SK-N-SH treated with all-trans-retinoic acid at 6 μM for 48 hours (cell line): ENCODE results near the gene CORO2A.

Source experiments
- ARNTL ChIP-seq: fragments of 450-650 bp; formaldehyde crosslinking; IDR thresholded peaks from 2 replicates; pipeline ENCODE4 v1.5.0; 2020; ENCODE audit warnings: low read depth, mild to moderate bottlenecking, moderate library complexity, borderline replicate concordance
- CREB5 ChIP-seq: fragments of 250-450 bp; sonication (Bioruptor Pico); IDR thresholded peaks from 2 replicates; pipeline ENCODE4 v1.5.1; 2020; ENCODE audit warnings: low read depth, mild to moderate bottlenecking, moderate library complexity
- ESRRG ChIP-seq: fragments of 250-450 bp; sonication (Bioruptor Pico); IDR thresholded peaks from 2 replicates; pipeline ENCODE4 v1.6.1; 2021; ENCODE audit warnings: mild to moderate bottlenecking
- OSR1 ChIP-seq: fragments of 250-450 bp; sonication (Bioruptor Pico); IDR thresholded peaks from 2 replicates; pipeline ENCODE4 v1.8.0; 2022; ENCODE audit warnings: moderate library complexity, mild to moderate bottlenecking, inconsistent platforms
- POU6F1 ChIP-seq: fragments of 250-450 bp; sonication (Bioruptor Pico); IDR thresholded peaks from 2 replicates; pipeline ENCODE4 v1.8.0; 2021; ENCODE audit warnings: low read depth, mild to moderate bottlenecking, moderate library complexity, borderline replicate concordance
- TOX ChIP-seq: fragments of 250-450 bp; sonication (Bioruptor Pico); IDR thresholded peaks from 2 replicates; pipeline ENCODE4 v1.8.0; 2021; ENCODE audit warnings: mild to moderate bottlenecking, moderate library complexity, borderline replicate concordance
- ZC3H10 ChIP-seq: fragments of 250-450 bp; sonication (Bioruptor Pico); IDR thresholded peaks from 2 replicates; pipeline ENCODE4 v1.5.1; 2021; ENCODE audit warnings: mild to moderate bottlenecking, moderate library complexity
- ZFP3 ChIP-seq: fragments of 250-450 bp; sonication (Bioruptor Pico); IDR thresholded peaks from 2 replicates; pipeline ENCODE4 v1.5.0; 2020; ENCODE audit warnings: mild to moderate bottlenecking, moderate library complexity
- ZFP30 ChIP-seq: fragments of 450-650 bp; formaldehyde crosslinking; IDR thresholded peaks from 2 replicates; pipeline ENCODE4 v1.5.0; 2022; ENCODE audit warnings: mild to moderate bottlenecking, moderate library complexity
- ZNF565 ChIP-seq: fragments of 450-650 bp; formaldehyde crosslinking; conservative IDR thresholded peaks from 2 replicates; pipeline ENCODE4 v1.5.0; 2020; ENCODE audit warnings: low read depth, mild to moderate bottlenecking, moderate library complexity
- ZNF70 ChIP-seq: fragments of 450-650 bp; formaldehyde crosslinking; IDR thresholded peaks from 2 replicates; pipeline ENCODE4 v1.5.0; 2020; ENCODE audit warnings: mild to moderate bottlenecking, moderate library complexity
- TF ChIP-seq, protein P1 (sequence below): fragments of 250-450 bp; sonication (Bioruptor Pico); IDR thresholded peaks from 2 replicates; pipeline ENCODE4 v1.8.0; 2020; ENCODE audit warnings: mild to moderate bottlenecking, moderate library complexity, borderline replicate concordance
- TF ChIP-seq, protein P2 (sequence below): fragments of 250-450 bp; sonication (Bioruptor Pico); IDR thresholded peaks from 2 replicates; pipeline ENCODE4 v1.5.1; 2021; ENCODE audit warnings: mild to moderate bottlenecking, moderate library complexity

GRCh38 chr9:98222885-98223691, 30.7 kb upstream of the CORO2A start:
- TF ChIP-seq ARNTL (CRISPR knock-in tag) (no peak), ZNF70 (CRISPR knock-in tag) (no peak), ZNF565 (no peak), TOX (CRISPR knock-in tag) (no peak), POU6F1 (no peak), ZFP3 (CRISPR knock-in tag) (no peak), ESRRG (CRISPR knock-in tag) (no peak), ZC3H10 (CRISPR knock-in tag) (no peak), OSR1 (no peak), CREB5 (CRISPR knock-in tag) (no peak), ZFP30 (CRISPR knock-in tag) (no peak)
- TF ChIP-seq, protein P1, sequence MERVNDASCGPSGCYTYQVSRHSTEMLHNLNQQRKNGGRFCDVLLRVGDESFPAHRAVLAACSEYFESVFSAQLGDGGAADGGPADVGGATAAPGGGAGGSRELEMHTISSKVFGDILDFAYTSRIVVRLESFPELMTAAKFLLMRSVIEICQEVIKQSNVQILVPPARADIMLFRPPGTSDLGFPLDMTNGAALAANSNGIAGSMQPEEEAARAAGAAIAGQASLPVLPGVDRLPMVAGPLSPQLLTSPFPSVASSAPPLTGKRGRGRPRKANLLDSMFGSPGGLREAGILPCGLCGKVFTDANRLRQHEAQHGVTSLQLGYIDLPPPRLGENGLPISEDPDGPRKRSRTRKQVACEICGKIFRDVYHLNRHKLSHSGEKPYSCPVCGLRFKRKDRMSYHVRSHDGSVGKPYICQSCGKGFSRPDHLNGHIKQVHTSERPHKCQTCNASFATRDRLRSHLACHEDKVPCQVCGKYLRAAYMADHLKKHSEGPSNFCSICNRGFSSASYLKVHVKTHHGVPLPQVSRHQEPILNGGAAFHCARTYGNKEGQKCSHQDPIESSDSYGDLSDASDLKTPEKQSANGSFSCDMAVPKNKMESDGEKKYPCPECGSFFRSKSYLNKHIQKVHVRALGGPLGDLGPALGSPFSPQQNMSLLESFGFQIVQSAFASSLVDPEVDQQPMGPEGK (CRISPR knock-in tag), result no peak; the same call in 1 of the 2 replicates
- TF ChIP-seq, protein P2, sequence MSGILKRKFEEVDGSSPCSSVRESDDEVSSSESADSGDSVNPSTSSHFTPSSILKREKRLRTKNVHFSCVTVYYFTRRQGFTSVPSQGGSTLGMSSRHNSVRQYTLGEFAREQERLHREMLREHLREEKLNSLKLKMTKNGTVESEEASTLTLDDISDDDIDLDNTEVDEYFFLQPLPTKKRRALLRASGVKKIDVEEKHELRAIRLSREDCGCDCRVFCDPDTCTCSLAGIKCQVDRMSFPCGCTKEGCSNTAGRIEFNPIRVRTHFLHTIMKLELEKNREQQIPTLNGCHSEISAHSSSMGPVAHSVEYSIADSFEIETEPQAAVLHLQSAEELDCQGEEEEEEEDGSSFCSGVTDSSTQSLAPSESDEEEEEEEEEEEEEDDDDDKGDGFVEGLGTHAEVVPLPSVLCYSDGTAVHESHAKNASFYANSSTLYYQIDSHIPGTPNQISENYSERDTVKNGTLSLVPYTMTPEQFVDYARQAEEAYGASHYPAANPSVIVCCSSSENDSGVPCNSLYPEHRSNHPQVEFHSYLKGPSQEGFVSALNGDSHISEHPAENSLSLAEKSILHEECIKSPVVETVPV (CRISPR knock-in tag), result no peak
